NCI-H460 (cell line): ENCODE measurements around the gene EIPR1. TPM values are rescaled to one million over a fixed set of nuclear protein-coding genes. Genes with fewer than 3 reads are reported as not detected.
"Not testable (repeated sequence)": the region's sequence is repeated elsewhere in the genome, so short reads cannot be mapped to it uniquely, and the experiment has no call there.

Experiments used
- DNase-seq: peaks from one replicate; pipeline ENCODE4 v3.0.0-alpha.2; 2016; ENCODE audit warnings: low read depth; ENCODE audit errors: extremely low read depth
- total RNA-seq: library from RNA; depleted of rRNA; stranded (reverse); fragments of >200 nt; shearing (Covaris generic); gene quantifications from 2 replicates; pipeline ENCODE4 v1.2.3, GENCODE V29; 2014

EIPR1 gene
- total RNA-seq, 1 experiment from 2014 or later = 56.5 TPM

- no peak for DNase-seq
Observed at GRCh38 chr2:3182848-3183247, 194.8 kb downstream of the EIPR1 start.

GRCh38 chr2:3181416-3182010 is 196.1 kb downstream of the EIPR1 start:
- DNase-seq = no peak

- DNase-seq = not testable (repeated sequence)
Observed at GRCh38 chr2:3180909-3181221, 196.8 kb downstream of the EIPR1 start.

GRCh38 chr2:3180082-3180908 is 197.3 kb downstream of the EIPR1 start:
- no peak for DNase-seq

GRCh38 chr2:3179626-3180025 is 198.0 kb downstream of the EIPR1 start:
- DNase-seq = no peak

GRCh38 chr2:3179208-3179607 is 198.4 kb downstream of the EIPR1 start:
- DNase-seq = no peak

- no peak for DNase-seq
Observed at GRCh38 chr2:3178578-3179031, 199.0 kb downstream of the EIPR1 start.

GRCh38 chr2:3177891-3178577 is 199.6 kb downstream of the EIPR1 start:
- no peak for DNase-seq

- no peak for DNase-seq
Observed at GRCh38 chr2:3176869-3177255, 200.8 kb downstream of the EIPR1 start.

GRCh38 chr2:3176071-3176868 is 201.3 kb downstream of the EIPR1 start:
- DNase-seq = no peak

GRCh38 chr2:3175568-3175955 is 202.1 kb downstream of the EIPR1 start:
- no peak for DNase-seq

GRCh38 chr2:3174626-3175567 is 202.7 kb downstream of the EIPR1 start:
- DNase-seq = no peak

GRCh38 chr2:3173031-3173430 is 204.6 kb downstream of the EIPR1 start:
- no peak for DNase-seq

- no peak for DNase-seq
Observed at GRCh38 chr2:3172265-3172935, 205.2 kb downstream of the EIPR1 start.

GRCh38 chr2:3171564-3172264 is 205.9 kb downstream of the EIPR1 start:
- no peak for DNase-seq

GRCh38 chr2:3170792-3171455 is 206.7 kb downstream of the EIPR1 start:
- DNase-seq = no peak

- DNase-seq = no peak
Observed at GRCh38 chr2:3169106-3169870, 208.3 kb downstream of the EIPR1 start.
